Measurements from ENCODE around the gene LIMS2. TPM values are rescaled to one million over a fixed set of nuclear protein-coding genes. Genes with fewer than 3 reads are reported as not detected.

The LIMS2 gene
- total RNA-seq, 2 donors from 2014 or later: 6.6 to 37.2 TPM

- DNase-seq: no peak
- Histone ChIP-seq H3K4me1 (no peaks in the 10 kb centered on the region), H3K27ac (no peak overlapping the region), H3K9me3 (no peaks in the 10 kb centered on the region), H3K27me3 (peaks cover 23% of the 10 kb centered on the region), H3K9ac (ENCODE audit: low read depth in 2 of 2, low read length in 2 of 2) (no peak overlapping the region), H3K4me3 (no peak overlapping the region), H3K36me3 (no peaks in the 10 kb centered on the region)
- TF ChIP-seq, protein P1, sequence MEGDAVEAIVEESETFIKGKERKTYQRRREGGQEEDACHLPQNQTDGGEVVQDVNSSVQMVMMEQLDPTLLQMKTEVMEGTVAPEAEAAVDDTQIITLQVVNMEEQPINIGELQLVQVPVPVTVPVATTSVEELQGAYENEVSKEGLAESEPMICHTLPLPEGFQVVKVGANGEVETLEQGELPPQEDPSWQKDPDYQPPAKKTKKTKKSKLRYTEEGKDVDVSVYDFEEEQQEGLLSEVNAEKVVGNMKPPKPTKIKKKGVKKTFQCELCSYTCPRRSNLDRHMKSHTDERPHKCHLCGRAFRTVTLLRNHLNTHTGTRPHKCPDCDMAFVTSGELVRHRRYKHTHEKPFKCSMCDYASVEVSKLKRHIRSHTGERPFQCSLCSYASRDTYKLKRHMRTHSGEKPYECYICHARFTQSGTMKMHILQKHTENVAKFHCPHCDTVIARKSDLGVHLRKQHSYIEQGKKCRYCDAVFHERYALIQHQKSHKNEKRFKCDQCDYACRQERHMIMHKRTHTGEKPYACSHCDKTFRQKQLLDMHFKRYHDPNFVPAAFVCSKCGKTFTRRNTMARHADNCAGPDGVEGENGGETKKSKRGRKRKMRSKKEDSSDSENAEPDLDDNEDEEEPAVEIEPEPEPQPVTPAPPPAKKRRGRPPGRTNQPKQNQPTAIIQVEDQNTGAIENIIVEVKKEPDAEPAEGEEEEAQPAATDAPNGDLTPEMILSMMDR (IDR thresholded peaks at IDR 0.05): no peak
- intact Hi-C loops (cut with DNase I): no loop called here
These were observed 14.2 kb downstream of the LIMS2 start for GRCh38 chr2:127661072-127661649.

- H3K9me3 ChIP-seq: no peaks in the 10 kb centered on the region
- no peak overlapping the region for H3K27ac ChIP-seq
- no peak overlapping the region for H3K4me3 ChIP-seq
- no peak overlapping the region for H3K9ac ChIP-seq (ENCODE audit: low read depth in 2 of 2, low read length in 2 of 2)
- intact Hi-C loops (cut with DNase I): no loop called here
- H3K27me3 ChIP-seq: peaks cover 23% of the 10 kb centered on the region
- no peak for DNase-seq
- no peaks in the 10 kb centered on the region for H3K36me3 ChIP-seq
- H3K4me1 ChIP-seq: no peaks in the 10 kb centered on the region
- TF ChIP-seq, protein P1 (IDR thresholded peaks at IDR 0.05): no peak
These were observed 15.1 kb downstream of the LIMS2 start for GRCh38 chr2:127660291-127660578.

DNA sequence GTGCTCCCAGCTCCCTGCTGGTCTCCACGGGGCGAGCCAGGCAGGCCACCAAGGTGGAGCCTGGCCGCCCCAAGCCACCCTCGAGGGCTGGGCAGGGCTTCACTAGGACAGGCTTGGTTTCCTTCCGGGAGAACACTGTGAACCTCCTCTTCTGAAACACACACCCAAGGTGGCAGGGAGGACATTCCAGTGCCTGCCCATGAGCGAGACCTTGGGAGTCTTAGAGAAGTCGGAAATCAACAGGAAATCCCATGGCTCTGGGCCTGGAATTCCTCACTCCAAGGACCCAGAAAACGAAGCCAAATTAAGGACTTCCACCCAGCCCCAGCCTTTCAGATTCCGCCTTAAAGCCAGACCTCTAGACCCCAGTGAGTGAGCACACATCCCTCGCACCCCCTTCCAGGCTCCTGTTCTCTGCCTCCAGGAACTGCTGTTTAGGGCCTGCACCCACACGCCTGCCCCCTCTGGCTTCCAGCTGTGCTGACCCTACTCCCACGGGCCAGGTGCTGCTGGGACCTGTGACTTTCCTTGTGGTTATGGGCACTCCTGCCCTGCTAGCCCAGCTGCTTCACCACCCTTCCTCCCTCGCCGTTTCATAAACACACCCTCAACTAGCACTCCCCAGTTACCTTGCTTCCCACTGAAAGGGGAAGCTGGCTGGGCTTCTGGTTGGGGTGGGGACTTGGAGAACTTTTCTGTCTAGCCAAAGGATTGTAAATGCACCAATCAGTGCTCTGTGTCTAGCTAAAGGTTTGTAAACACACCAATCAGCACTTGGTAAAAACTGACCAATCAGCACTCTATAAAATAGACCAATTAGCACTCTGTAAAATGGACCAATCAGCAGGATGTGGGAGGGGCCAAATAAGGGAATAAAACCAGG, 15.7 kb downstream of the LIMS2 start:
- Histone ChIP-seq H3K4me1 (no peaks in the 10 kb centered on the region), H3K27me3 (peaks cover 18% of the 10 kb centered on the region), H3K4me3 (no peak overlapping the region), H3K27ac (peak overlapping the region; percentile 17), H3K9ac (ENCODE audit: low read depth in 2 of 2, low read length in 2 of 2) (peak overlapping the region in 1 of 2 donors; percentile 24), H3K9me3 (no peaks in the 10 kb centered on the region), H3K36me3 (no peaks in the 10 kb centered on the region)
- intact Hi-C loops (cut with DNase I): no loop called here
- TF ChIP-seq, protein P1 (IDR thresholded peaks at IDR 0.05): no peak
- no peak for DNase-seq

- Histone ChIP-seq H3K27me3 (peaks cover 10% of the 10 kb centered on the region), H3K4me3 (no peak overlapping the region), H3K9ac (ENCODE audit: low read depth in 2 of 2, low read length in 2 of 2) (peak overlapping the region in 1 of 2 donors; percentile 24), H3K9me3 (no peaks in the 10 kb centered on the region), H3K27ac (peak overlapping the region; percentile 17), H3K4me1 (no peaks in the 10 kb centered on the region), H3K36me3 (no peaks in the 10 kb centered on the region)
- intact Hi-C loops (cut with DNase I): no loop called here
- DNase-seq: no peak
- TF ChIP-seq, protein P1 (IDR thresholded peaks at IDR 0.05): no peak
These were observed 16.5 kb downstream of the LIMS2 start for GRCh38 chr2:127658641-127659407.

DNA sequence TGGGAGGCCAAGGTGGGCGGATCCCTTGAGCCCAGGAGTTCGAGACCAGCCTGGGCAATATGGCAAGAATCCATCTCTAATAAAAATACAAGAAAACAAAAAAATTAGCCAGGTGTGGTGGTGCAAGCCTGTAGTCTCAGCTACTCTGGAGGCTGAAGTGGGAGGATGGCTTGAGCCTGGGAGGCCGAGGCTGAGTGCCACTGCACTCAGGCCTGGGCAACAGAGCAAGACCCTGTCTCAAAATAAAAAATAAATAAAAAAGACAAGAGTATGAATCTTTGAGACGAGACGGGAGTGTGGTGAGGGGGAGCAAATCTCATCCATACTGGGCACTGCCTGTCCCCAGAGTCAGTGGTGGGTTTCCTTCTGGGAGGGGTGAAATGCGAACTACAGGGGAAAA, 17.2 kb downstream of the LIMS2 start:
- DNase-seq: no peak
- Histone ChIP-seq H3K27ac (peak overlapping the region; percentile 17), H3K4me1 (no peaks in the 10 kb centered on the region), H3K27me3 (peaks cover 3% of the 10 kb centered on the region), H3K4me3 (no peak overlapping the region), H3K9ac (ENCODE audit: low read depth in 2 of 2, low read length in 2 of 2) (no peak overlapping the region), H3K36me3 (no peaks in the 10 kb centered on the region), H3K9me3 (no peaks in the 10 kb centered on the region)
- TF ChIP-seq, protein P1 (IDR thresholded peaks at IDR 0.05): no peak
- intact Hi-C loops (cut with DNase I): no loop called here

Data from colonic mucosa (tissue), 4 donors.